Uterus (tissue), 4 donors: ENCODE results near the gene DOCK6. TPM values are rescaled to one million over a fixed set of nuclear protein-coding genes. Genes with fewer than 3 reads are reported as not detected.

Source experiments
- DNase-seq, 2 donors: peaks; one replicate each; pipeline ENCODE4 v3.0.0-alpha.2; 2019 to 2020
- H3K27ac ChIP-seq, 2 donors: fragments of 200-600 bp; sonication (generic); 1 replicate in 1 of 2; 2 replicates in 1 of 2; pipeline ENCODE4 v1.5.1; 2016 to 2018
- H3K27me3 ChIP-seq, 2 donors: fragments of 200-600 bp; sonication (generic); one replicate each; pipeline ENCODE4 v1.5.1; 2018 to 2019; ENCODE audit warnings: control low read depth in 1 of 2
- H3K36me3 ChIP-seq, 2 donors: fragments of 200-600 bp; sonication (generic); one replicate each; pipeline ENCODE4 v1.5.1; 2019; ENCODE audit warnings: control low read depth in 1 of 2
- H3K4me1 ChIP-seq, 2 donors: fragments of 200-600 bp; sonication (generic); one replicate each; pipeline ENCODE4 v1.5.1; 2018 to 2019; ENCODE audit warnings: control low read depth in 1 of 2
- H3K4me3 ChIP-seq, 2 donors: fragments of 200-600 bp; sonication (generic); 1 replicate in 1 of 2; 2 replicates in 1 of 2; pipeline ENCODE4 v1.5.1; 2018 to 2019; ENCODE audit warnings: mild to moderate bottlenecking in 1 of 2
- H3K9me3 ChIP-seq, 2 donors: fragments of 200-600 bp; sonication (generic); one replicate each; pipeline ENCODE4 v1.5.1; 2019; ENCODE audit warnings: control low read depth in 1 of 2
- CTCF ChIP-seq, 4 experiments: fragments of 200-600 bp in 2 of 4; fragments of 450-650 bp in 2 of 4; sonication (generic) in 2 of 4; IDR thresholded peaks; one replicate each; pipeline ENCODE4 v1.5.1; 2016 to 2019; ENCODE audit warnings: antibody characterized with exemption in 4 of 4, mild to moderate bottlenecking in 2 of 4, moderate library complexity in 1 of 4
- POLR2A ChIP-seq, 2 donors: fragments of 450-650 bp; IDR thresholded peaks; one replicate each; pipeline ENCODE4 v1.6.1; 2016; ENCODE audit warnings: antibody characterized with exemption in 2 of 2, mild to moderate bottlenecking in 1 of 2, moderate library complexity in 1 of 2
- intact Hi-C: fragments of 100-400 bp; cut with DNase I; formaldehyde crosslinking; loops from one replicate; pipeline ENCODE4 v1.15.1; 2023; ENCODE audit warnings: low total_unique reads
- total RNA-seq, 4 donors: library from RNA; depleted of rRNA in 3 of 4; stranded (reverse); fragments of >200 nt in 3 of 4; gene quantifications; one replicate each; pipeline versions ENCODE4 v1.1.0 to v1.2.4, GENCODE V29; 2014 to 2023
- donor health status: DM: yes; HTN: yes; CAD: no.

The DOCK6 gene
- total RNA-seq, 4 donors from 2014 or later, result 13.5 to 89.4 (median 38.6) TPM

GRCh38 chr19:11238781-11239376 is 23.4 kb downstream of the DOCK6 start:
- no peak overlapping the region for H3K4me3 ChIP-seq
- H3K27me3 ChIP-seq, result no peaks in the 10 kb centered on the region
- no peak for DNase-seq
- no peaks in the 10 kb centered on the region for H3K36me3 ChIP-seq
- no peak overlapping the region for H3K27ac ChIP-seq
- intact Hi-C loops, result no loop called here
- H3K9me3 ChIP-seq, result peaks cover 0 to 8% of the 10 kb centered on the region in 2 donors
- TF ChIP-seq POLR2A (IDR thresholded peaks at IDR 0.05), result no peak
- no peak for TF ChIP-seq CTCF (IDR thresholded peaks at IDR 0.05)
- no peaks in the 10 kb centered on the region for H3K4me1 ChIP-seq

GRCh38 chr19:11238041-11238440 is 24.3 kb downstream of the DOCK6 start:
- intact Hi-C loops, result no loop called here
- Histone ChIP-seq H3K9me3 (peaks cover 0 to 8% of the 10 kb centered on the region in 2 donors), H3K4me3 (no peak overlapping the region), H3K36me3 (no peaks in the 10 kb centered on the region), H3K4me1 (no peaks in the 10 kb centered on the region), H3K27me3 (no peaks in the 10 kb centered on the region), H3K27ac (no peak overlapping the region)
- no peak for DNase-seq
- TF ChIP-seq CTCF (IDR thresholded peaks at IDR 0.05) (no peak), POLR2A (IDR thresholded peaks at IDR 0.05) (no peak)

GRCh38 chr19:11237321-11237720 is 25.0 kb downstream of the DOCK6 start:
- intact Hi-C loops, result no loop called here
- no peak for TF ChIP-seq CTCF (IDR thresholded peaks at IDR 0.05)
- no peak for TF ChIP-seq POLR2A (IDR thresholded peaks at IDR 0.05)
- no peak for DNase-seq
- Histone ChIP-seq H3K27me3 (no peaks in the 10 kb centered on the region), H3K36me3 (no peaks in the 10 kb centered on the region), H3K9me3 (peaks cover 0 to 8% of the 10 kb centered on the region in 2 donors), H3K4me1 (no peaks in the 10 kb centered on the region), H3K27ac (no peak overlapping the region), H3K4me3 (no peak overlapping the region)

GRCh38 chr19:11236324-11237301 is 25.7 kb downstream of the DOCK6 start:
- H3K9me3 ChIP-seq, result peaks cover 0 to 8% of the 10 kb centered on the region in 2 donors
- no peak for DNase-seq
- H3K4me3 ChIP-seq, result no peak overlapping the region
- TF ChIP-seq POLR2A (IDR thresholded peaks at IDR 0.05) (no peak), CTCF (IDR thresholded peaks at IDR 0.05) (no peak)
- no peaks in the 10 kb centered on the region for H3K27me3 ChIP-seq
- H3K27ac ChIP-seq, result no peak overlapping the region
- intact Hi-C loops, result no loop called here
- no peaks in the 10 kb centered on the region for H3K36me3 ChIP-seq
- H3K4me1 ChIP-seq, result no peaks in the 10 kb centered on the region
